GM18520 (cell line): Measurements from ENCODE around the gene RIMOC1.
"Not testable (repeated sequence)": the region's sequence is repeated elsewhere in the genome, so short reads cannot be mapped to it uniquely, and the experiment has no call there.

Source experiments
- ATAC-seq: cut with Tn5 transposase; IDR thresholded peaks from one replicate; pipeline ENCODE4 v1.9.1; 2021; ENCODE audit not compliant: unreplicated experiment

The RIMOC1 gene

GRCh38 chr5:41891066-41891707 is 13.0 kb upstream of the RIMOC1 start:
- no peak for ATAC-seq

- ATAC-seq: no peak
Observed at GRCh38 chr5:41892031-41892430, 12.1 kb upstream of the RIMOC1 start.

GRCh38 chr5:41893074-41893851 is 10.9 kb upstream of the RIMOC1 start:
- ATAC-seq: peak; percentile 44

GRCh38 chr5:41896230-41896629 is 7.9 kb upstream of the RIMOC1 start:
- ATAC-seq: no peak

GRCh38 chr5:41903382-41903891 is 707 bp upstream of the RIMOC1 start:
- ATAC-seq: no peak

- ATAC-seq: no peak
Observed at GRCh38 chr5:41906151-41906550, 2.0 kb downstream of the RIMOC1 start.

- no peak for ATAC-seq
Observed at GRCh38 chr5:41908374-41909079, 4.4 kb downstream of the RIMOC1 start.

GRCh38 chr5:41918105-41918504 is 14.0 kb downstream of the RIMOC1 start:
- no peak for ATAC-seq

- no peak for ATAC-seq
Observed at GRCh38 chr5:41921166-41921565, 17.0 kb downstream of the RIMOC1 start.

GRCh38 chr5:41921874-41922273 is 17.7 kb downstream of the RIMOC1 start:
- ATAC-seq: no peak

GRCh38 chr5:41924526-41924871 is 20.4 kb downstream of the RIMOC1 start:
- ATAC-seq: no peak

- ATAC-seq: peak; percentile 97
Observed at GRCh38 chr5:41924872-41925554, 20.9 kb downstream of the RIMOC1 start, which contains the start of gene FBXO4. FBXO4 (plus strand) TSS chr5:41925281; CDS start chr5:41925310, 29 bp downstream.

GRCh38 chr5:41925555-41925951 is 21.4 kb downstream of the RIMOC1 start:
- ATAC-seq: no peak

GRCh38 chr5:41927604-41928003 is 23.5 kb downstream of the RIMOC1 start:
- no peak for ATAC-seq

- ATAC-seq: no peak
Observed at GRCh38 chr5:41929035-41929434, 24.9 kb downstream of the RIMOC1 start.

- ATAC-seq: no peak
Observed at GRCh38 chr5:41932770-41933169, 28.6 kb downstream of the RIMOC1 start.

GRCh38 chr5:41935544-41935943 is 31.4 kb downstream of the RIMOC1 start:
- no peak for ATAC-seq

- no peak for ATAC-seq
Observed at GRCh38 chr5:41940641-41941040, 36.5 kb downstream of the RIMOC1 start.

- not testable (repeated sequence) for ATAC-seq
Observed at GRCh38 chr5:41945332-41945955, 41.3 kb downstream of the RIMOC1 start.

GRCh38 chr5:41951224-41951623 is 47.1 kb downstream of the RIMOC1 start:
- ATAC-seq: no peak
